22Rv1 (cell line): Measurements from ENCODE around the gene MYO18B.

ENCODE experiments used
- H3K27ac ChIP-seq: fragments of 450-650 bp; 2 replicates; pipeline ENCODE4 v1.5.1; 2017
- ZFX ChIP-seq: fragments of 450-650 bp; IDR thresholded peaks from 2 replicates; pipeline ENCODE4 v1.6.1; 2017; ENCODE audit warnings: antibody characterized with exemption, borderline replicate concordance
- TF ChIP-seq, protein P1 (sequence below): fragments of 450-650 bp; IDR thresholded peaks from 2 replicates; pipeline ENCODE4 v1.5.1; 2017; ENCODE audit warnings: mild to moderate bottlenecking

Gene MYO18B

DNA sequence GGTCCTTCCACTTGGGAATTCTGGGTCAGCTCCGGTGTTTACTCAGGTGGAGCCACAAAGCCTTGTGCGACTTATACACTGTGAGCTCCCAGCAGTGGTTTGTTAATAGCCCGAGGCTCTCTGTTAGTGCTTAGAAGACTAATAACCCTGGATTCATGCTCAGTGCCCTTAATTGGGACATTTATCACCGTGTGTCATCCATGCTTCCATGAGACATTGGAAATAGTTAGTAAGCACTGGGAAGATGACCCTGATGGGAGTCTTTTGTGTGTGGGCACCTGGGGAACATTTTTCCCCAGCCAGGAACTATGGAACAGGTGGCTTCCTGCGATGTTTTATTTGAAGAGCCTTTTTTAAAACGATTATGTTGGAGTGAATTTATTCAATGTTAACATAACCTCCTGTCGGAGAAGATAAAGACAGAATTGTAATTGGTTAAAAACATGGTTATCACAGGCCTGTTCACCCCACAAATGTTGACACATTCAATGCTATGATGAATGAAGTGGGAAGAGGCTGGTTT lies 188.9 kb downstream of the MYO18B start:
- TF ChIP-seq, protein P1, sequence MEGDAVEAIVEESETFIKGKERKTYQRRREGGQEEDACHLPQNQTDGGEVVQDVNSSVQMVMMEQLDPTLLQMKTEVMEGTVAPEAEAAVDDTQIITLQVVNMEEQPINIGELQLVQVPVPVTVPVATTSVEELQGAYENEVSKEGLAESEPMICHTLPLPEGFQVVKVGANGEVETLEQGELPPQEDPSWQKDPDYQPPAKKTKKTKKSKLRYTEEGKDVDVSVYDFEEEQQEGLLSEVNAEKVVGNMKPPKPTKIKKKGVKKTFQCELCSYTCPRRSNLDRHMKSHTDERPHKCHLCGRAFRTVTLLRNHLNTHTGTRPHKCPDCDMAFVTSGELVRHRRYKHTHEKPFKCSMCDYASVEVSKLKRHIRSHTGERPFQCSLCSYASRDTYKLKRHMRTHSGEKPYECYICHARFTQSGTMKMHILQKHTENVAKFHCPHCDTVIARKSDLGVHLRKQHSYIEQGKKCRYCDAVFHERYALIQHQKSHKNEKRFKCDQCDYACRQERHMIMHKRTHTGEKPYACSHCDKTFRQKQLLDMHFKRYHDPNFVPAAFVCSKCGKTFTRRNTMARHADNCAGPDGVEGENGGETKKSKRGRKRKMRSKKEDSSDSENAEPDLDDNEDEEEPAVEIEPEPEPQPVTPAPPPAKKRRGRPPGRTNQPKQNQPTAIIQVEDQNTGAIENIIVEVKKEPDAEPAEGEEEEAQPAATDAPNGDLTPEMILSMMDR, result no peak
- no peak for TF ChIP-seq ZFX
- H3K27ac ChIP-seq, result no peak overlapping the region

DNA sequence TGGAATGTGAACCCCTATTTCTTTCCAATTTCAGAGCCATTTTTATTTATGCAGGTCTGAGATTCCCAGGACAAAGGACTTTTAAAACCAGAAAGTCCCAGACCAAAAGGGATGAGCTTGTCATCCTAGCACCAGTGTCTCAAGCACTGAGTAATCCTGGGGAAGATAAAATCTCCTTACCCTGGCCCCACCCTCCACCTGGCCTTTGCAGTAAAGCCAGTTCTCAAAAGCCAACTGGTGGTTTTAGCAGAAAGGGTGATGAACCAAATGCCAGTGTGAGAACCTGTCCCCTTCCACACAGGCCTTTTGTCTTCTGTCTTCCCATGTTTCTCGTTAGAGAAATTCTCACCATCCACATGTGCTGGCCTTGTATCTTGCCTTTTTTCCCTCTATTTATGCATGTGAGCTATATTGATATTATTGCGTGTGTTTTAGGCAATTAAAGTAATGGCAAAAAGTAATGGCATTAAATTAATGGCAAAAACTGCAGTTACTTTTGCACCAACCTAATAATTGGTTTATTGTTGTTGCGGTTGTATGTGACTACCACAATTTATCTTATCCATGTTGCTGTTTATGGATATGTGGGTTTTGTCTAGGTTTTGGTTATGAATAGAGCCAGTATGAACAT lies 191.3 kb downstream of the MYO18B start:
- no peak for TF ChIP-seq ZFX
- H3K27ac ChIP-seq, result no peak overlapping the region

DNA sequence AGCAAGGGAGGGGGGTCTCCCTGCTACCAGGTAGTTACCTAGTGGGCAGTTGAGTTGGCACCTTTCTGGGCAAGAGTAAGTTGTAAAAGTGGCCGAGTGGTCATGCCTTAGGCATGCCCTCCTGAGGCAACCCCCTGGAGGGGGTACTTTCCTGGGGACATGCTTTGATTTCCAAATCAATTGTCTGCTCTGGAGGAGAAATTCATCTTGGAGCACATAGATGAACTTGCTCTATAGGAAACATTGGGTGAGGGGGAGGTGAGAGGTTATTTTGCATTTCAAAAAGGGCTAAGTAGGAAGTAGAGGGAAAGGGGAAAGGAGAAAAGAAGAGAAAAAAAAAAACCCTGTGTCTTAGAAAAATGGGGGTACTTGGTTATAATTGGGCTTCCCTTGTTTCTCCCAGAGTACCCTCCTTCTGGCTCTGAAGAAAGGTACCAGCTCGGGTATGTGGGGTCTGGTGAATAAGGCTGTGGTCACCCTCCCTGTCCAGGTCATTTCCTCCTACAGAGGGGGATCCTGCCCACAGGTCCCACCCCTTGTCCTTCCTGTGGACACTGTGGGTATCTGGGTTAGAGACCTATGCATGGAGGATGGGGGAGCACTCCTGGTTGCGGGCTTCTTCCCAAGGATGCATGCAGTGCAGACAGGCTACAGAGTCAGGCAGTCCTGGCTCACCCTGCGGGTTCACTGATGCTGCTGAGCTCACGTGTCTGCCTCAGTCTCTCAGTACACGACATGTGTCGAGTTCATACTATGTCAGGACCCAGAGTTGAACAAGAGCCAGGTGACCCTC lies 193.5 kb downstream of the MYO18B start:
- TF ChIP-seq ZFX, result no peak
- TF ChIP-seq, protein P1, result no peak
- no peak overlapping the region for H3K27ac ChIP-seq

DNA sequence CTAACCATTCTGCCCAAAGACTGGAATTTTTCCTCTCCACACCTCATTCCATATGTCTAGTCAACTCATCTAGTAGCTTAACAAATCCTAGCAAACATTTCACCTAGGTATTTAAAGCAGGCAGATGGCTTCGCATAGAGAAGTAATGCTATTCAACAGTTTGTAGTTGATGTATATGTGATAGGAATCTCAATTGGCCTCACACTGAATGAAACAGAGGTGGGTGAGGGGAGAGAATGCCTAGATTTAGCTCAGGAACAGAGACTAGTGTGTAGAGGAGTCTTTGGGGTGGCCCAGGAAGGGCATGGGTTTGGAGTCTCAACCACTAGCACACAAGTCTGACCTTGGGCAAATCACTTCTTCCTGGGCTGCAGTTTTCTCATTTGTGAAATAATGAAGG lies 196.2 kb downstream of the MYO18B start:
- TF ChIP-seq ZFX, result no peak
- TF ChIP-seq, protein P1, result no peak
- H3K27ac ChIP-seq, result no peak overlapping the region

DNA sequence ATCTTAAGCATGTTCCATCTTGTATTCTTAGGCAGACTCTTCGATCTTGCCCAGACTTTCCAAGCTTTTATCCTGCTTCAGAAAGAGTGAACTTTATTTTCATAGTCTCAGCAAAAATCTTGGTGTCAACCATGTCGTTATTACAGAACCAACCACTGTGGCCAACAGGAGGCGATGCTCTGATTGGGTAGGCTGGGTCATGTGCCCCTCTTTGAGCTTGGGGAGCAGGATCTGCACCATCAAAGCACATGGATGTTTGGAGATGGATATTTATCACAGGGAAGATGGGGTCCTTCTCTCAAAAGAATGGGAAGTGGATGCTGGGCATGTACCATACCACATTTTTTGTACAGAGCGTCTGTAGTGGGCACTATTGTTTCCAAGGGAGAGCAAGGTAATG lies 197.4 kb downstream of the MYO18B start:
- no peak overlapping the region for H3K27ac ChIP-seq
- TF ChIP-seq ZFX, result no peak
- TF ChIP-seq, protein P1, result no peak

DNA sequence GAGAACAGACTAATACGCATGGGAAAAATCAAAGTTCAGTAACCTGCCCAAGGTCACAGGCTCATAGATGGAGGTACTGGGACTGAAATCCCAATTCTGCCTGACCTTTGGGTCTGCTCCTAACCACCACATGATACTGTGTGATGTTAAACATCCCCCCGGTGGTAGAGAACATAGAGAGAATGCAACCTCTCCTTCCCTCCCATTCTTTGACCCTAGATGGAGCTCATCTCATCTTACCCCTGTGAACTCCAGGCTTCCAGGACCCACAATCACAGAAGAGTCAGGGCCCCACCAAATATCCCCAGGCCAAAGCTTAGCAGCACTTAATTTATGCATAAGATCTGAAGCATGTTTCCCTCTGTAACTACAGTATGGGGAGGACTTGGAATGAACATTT lies 198.5 kb downstream of the MYO18B start:
- no peak for TF ChIP-seq ZFX
- H3K27ac ChIP-seq, result no peak overlapping the region

DNA sequence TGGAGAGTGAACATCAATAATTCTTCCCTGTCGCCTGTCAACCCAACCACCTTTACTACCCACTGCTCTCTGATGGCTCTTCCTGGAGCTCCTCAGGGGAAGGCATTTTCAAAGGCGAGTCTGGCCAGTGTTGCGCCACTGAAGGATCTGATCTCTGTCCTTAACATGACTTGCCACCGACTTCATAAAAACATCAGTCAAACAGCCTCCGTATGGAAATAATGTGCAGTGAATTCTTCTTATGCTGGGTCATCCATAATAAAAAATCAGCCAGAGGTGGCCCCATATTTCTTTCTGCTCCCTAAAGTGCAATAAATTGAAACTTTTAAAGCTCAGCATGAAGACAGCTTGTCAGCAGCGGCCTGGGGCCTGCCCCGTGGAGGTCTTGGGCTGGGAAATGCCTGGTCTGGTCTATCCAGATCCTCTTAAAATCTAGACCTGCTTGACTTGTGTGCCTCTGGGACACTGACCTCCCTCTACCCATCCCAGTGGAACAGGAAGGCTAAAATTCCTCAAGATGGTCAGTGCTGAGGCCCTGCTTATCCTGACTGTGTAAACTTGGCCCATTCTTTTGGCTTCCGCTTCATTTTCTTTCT lies 199.5 kb downstream of the MYO18B start:
- TF ChIP-seq ZFX, result no peak
- TF ChIP-seq, protein P1, result no peak
- no peak overlapping the region for H3K27ac ChIP-seq

DNA sequence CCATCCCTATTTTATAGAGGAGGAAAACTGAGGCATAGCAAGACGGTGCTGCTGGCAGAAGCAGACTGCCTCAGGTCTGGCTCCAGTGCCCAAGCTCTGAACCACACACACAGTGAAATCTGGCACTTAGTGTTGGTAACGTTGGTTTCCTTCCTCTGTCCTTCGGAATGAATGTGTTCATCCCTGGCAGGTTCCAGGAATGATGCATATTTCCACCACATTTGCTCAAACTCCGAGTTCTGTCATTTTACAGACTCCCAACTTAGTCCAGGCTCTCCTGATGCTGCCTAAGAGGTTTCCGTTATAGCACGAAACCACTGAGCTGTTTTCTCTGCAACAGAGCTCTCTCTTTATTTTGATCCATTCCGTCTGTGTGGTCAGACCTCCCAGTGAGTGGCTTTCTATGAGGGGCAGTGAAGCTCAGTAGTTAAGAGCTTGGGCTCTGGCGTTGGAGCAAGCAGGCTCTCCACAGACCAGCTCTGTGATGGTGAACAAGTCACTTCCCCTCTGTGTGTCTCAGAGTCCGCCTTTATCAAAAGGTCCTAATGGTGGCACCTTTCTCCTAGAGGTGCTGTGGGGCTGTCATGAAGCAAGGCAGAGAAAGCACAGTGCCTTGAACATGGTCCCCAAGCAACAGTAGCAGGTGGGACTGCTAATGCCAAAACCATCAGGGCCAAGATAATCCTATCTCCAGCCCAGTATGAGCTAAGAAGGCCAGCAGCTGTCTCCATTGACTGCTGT lies 200.3 kb downstream of the MYO18B start:
- no peak overlapping the region for H3K27ac ChIP-seq
- TF ChIP-seq, protein P1, result no peak
- TF ChIP-seq ZFX, result no peak
